COLO668 (cell line): ENCODE results near the gene FJX1.

Experiments used
- DNase-seq: peaks from one replicate; lab custom pipeline; 2025; ENCODE audit not compliant: unreplicated experiment; lab: John Stamatoyannopoulos, UW

FJX1 gene

DNA sequence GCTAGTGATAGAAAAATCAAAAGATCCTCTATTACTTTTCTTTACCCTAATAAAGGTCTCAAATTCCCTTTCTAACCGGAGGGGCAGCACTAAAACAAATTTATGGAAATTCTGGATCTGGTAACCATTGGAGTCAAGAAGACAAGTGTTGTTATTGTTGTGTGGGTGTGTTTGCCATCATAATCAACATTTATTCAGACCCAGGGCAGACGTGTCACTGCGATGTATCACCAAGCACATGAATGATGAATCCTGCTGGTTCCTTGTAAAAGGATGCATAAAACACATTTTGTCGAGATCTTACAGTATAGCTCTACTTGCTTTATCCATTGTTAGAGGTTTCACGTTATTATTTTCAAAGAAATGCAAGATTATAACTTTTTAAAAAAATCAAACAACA, 12.1 kb upstream of the FJX1 start:
- no peak for DNase-seq

DNA sequence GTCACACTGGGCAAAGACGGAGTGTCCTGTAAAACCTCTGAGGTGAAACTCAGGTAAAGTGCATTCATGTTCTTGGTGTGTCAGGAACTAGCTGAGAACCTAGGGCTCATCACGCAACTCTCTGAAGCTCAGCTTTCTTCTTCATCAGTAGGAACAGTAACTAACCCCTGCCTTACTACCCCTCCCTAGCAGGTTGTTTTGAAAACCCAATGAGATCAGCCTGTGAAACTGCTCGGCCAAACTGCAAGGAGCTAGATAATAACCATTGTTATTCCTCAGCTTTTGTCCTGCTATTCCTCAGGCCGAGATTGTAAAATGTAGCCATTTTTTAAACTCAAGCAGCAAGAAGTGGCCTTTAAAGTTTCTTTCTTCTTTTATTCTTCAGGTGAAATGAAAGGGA, 9.8 kb upstream of the FJX1 start:
- no peak for DNase-seq

DNA sequence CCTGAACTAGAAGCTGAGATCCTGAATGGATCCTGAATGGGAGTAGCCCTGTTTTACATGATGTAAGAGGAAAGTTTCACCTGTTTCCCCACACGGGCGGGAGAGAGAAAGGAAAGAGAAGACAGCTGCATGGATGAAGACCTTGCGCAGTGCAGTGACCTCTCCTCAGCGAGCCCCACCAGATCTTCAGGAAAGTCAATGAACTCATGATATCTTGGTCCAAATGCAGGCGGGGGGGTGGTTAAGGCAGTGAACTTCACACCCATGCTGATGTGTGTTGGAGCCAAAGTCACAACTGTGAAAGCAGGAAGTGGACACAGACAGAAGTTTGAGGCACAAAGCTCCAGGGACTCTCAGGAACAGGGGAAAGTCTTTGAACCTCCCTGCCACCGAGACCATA, 8.6 kb upstream of the FJX1 start:
- DNase-seq: no peak

DNA sequence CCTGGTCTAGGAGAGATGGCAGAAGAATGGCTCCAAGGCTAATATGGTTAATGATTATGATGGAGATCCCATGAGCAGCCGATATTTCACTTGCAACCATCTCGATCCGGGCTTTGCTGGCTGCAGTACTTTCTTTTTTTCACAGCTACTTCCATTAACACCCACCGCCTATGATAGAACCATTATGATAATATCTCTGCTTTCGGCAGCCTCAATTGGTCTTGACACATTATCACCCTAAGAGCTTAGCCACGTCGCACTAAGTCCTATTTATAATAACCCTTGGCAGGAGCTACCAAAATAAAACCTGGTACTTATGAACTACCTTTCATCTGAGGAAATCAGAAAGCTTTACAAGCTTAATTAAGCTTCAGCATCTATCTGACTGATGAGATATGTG, 7.6 kb upstream of the FJX1 start:
- DNase-seq: no peak

DNA sequence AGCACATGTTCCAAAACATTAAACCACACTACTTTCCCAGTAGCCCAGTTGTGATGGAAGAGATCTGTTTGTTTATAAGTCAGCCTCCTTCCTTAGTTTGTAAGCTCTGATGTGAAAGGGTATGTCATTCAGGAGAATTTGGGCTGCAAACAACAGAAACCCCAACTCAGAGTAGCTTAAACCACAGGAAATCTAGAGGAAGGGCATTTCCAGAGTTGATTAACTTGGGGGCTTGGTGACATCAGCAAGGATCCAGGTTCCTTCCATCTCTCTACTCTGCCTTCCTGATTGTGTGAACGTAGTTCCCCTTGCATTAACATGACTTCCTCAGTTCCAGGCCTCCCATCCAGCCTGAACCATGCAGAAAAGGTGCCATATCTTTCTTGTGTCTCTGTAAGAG, 6.5 kb upstream of the FJX1 start:
- DNase-seq: no peak

DNA sequence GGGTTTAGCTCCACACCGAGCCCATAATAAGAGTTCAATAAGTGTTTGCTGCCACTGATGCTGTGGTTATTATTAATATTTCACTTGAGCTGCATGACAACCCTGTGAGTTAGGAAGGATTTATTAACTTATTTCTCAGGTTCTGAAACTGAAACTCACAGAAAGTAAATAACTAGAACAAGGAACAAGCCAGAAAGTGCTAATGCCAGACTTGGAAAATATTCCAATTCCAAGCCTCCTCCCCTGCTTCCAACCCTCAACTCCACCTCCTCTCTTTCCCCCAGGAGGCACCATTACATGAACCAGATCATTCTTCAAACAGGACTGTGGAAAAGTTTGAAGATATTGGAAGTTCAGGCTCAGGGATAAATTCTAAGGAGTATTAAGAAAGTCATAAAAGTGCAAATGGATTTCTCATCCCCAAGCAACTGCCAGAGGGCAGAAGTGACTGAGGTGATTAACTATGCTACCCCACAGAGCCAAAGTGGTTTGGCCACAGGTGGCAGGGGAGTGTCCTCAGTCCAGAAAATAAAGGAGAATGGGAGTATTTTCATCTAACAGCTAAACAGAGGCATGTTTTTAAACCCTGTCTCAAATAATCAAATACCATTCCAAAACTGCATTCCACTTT, 3.2 kb upstream of the FJX1 start:
- no peak for DNase-seq

DNA sequence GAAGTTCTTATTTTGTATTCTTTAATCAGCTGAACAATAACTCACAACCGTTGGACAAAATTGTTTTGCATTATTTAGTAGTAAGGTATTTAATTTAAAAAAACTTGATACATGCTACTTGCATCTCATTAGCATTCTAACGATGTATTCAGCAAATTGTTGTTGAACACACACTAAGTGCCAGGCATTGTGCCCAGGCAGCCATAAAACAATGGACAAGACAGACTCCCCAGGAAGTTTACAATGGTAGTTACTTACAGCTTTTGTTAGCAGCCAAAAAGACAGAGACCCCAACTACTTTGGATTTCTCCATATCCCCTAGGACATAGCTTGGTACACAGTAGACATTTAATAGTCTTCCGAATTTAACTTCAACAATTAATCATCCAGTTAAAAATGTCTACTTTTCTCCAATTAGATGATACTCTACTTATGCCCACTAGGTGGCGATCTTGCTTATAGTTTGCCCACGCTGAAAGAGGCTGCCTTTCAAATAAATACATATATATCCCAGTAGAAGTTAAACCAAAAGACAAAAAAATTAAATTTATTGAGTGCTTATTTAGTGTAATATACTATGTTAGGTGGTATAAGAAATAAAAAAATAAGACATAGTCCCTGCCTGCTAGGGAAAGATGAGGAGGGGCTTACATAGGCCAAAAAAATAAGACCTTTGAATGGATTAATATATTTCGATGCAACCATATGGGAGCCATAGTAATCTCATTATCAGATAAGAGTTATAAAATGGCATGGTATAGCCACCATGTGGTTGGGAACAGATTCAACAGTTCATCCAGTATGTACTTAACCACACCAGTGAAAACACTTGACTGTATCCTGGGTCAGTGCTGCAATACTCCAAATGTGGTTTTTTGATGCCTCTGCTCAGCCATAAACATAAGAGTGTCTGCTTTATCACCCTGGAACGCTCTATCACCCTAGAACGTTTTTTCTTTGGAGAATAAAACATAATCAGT, 2.0 kb upstream of the FJX1 start:
- no peak for DNase-seq

DNA sequence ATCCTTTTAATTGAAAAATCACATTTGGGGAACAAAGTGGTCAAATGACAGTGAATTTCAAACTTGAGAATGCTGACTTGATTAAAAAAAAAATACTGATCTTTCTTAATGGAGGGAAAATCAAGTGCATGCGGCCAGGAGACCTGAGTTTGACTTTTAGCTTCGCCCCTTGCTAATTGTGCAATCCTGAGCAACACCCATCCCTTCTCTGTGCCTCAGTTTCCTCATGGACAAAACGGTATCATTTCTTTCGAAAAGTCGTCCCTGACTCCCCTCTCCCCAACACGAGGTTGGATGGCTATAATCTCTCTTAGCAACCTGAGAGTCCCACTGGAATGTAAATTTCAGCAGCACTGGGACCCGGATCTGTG, 959 bp upstream of the FJX1 start:
- DNase-seq: no peak

DNA sequence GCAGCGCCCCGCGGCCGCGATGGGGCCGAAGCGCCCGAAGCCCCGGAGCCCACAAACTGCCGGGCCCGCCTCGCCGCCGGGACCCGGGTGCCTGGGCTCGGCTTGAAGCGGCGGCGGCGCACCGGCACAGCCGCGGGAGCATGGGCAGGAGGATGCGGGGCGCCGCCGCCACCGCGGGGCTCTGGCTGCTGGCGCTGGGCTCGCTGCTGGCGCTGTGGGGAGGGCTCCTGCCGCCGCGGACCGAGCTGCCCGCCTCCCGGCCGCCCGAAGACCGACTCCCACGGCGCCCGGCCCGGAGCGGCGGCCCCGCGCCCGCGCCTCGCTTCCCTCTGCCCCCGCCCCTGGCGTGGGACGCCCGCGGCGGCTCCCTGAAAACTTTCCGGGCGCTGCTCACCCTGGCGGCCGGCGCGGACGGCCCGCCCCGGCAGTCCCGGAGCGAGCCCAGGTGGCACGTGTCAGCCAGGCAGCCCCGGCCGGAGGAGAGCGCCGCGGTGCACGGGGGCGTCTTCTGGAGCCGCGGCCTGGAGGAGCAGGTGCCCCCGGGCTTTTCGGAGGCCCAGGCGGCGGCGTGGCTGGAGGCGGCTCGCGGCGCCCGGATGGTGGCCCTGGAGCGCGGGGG, 346 bp downstream of the FJX1 start:
- peak; percentile 82 for DNase-seq

DNA sequence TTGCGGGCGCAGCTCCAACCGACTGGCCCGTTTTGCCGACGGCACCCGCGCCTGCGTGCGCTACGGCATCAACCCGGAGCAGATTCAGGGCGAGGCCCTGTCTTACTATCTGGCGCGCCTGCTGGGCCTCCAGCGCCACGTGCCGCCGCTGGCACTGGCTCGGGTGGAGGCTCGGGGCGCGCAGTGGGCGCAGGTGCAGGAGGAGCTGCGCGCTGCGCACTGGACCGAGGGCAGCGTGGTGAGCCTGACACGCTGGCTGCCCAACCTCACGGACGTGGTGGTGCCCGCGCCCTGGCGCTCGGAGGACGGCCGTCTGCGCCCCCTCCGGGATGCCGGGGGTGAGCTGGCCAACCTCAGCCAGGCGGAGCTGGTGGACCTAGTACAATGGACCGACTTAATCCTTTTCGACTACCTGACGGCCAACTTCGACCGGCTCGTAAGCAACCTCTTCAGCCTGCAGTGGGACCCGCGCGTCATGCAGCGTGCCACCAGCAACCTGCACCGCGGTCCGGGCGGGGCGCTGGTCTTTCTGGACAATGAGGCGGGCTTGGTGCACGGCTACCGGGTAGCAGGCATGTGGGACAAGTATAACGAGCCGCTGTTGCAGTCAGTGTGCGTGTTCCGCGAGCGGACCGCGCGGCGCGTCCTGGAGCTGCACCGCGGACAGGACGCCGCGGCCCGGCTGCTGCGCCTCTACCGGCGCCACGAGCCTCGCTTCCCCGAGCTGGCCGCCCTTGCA, 1.0 kb downstream of the FJX1 start:
- DNase-seq: peak; percentile 84

DNA sequence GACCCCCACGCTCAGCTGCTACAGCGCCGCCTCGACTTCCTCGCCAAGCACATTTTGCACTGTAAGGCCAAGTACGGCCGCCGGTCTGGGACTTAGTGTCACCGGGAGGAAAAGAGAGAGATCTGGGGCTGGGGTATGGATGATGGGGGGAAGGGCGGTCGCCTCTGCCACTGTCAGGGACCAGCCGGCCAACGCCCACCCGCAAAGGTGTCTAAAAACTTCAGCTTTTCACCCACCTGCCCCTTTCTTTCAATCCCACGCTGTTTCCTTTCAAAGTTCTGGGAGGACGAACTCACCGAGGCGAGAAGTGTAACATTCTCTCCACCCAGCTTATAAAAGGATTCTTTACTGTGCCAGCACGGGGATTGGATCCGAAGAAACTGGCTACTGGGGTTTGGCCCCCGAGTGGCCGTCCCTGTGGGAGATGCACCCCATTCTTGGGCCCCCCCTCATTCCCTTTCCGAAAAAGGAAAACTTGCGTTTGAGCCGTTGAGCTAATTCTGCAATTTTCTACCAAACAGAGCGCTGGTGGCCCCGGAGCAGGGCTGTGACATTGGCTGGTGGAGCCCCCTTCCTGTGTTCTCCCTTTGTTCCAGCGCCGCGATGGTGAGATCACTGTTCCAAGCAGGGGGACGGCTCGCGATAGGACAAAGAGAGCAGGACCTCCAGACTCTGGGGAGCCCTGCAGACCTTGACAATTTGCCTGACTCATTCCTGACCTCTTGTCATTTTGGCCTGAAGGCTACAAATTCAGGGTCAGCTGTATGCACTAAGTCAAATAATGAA, 1.8 kb downstream of the FJX1 start:
- peak; percentile 68 for DNase-seq

DNA sequence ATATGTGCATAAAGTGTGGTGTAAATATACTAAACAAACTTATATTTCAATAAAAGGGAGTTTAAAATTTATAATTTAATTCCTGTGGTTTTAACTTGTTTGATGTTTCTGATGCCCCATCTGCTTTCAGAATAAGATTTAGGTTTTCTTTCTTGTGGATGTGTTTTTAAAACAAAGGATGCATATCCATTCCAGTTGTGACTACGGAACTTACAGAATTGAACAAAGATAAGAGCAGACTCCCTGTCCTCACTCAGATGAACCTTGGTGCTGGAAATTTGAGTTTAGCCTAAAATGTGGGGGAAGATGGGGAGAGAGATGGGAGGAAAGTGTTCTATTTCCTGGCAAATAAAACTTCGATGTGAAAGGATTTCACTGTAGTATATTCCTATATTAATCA, 2.5 kb downstream of the FJX1 start:
- DNase-seq: no peak

DNA sequence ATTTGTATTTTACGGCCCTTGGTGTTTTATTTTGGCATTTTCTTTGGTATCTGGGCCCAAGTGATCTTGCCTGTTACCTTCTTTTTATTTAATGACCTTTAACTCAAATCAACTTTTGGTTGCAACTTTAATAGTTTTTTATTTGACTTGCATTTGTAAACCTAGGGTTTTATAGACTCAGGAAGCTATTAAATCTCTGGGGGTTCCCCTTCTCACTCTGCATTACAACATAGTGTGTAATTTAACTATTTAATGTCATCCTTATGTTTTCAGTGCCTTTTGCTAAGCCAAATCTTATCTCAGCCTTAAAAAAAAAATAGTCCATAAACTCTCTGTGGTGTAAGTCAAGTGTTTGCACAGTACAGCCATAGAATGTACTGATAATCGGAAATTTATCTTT, 3.4 kb downstream of the FJX1 start:
- DNase-seq: no peak

DNA sequence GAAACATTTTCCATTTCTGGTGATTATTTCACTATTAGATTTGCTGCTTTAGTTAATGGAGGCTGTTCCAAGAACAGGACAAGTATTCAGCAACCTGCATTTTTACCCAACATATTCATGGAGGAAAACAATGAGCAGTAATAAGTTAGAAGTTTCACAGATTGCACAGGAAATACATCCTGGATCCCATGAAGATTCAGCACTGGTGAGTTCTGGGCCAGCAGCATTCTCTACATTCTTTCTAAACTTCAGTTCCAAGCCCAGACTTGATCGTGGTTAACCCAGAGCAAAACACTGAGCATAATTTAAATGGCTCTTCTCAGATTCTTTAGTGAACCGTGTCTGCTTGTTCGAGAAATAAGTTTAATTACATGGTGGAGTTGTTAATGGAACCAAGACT, 3.8 kb downstream of the FJX1 start:
- no peak for DNase-seq

DNA sequence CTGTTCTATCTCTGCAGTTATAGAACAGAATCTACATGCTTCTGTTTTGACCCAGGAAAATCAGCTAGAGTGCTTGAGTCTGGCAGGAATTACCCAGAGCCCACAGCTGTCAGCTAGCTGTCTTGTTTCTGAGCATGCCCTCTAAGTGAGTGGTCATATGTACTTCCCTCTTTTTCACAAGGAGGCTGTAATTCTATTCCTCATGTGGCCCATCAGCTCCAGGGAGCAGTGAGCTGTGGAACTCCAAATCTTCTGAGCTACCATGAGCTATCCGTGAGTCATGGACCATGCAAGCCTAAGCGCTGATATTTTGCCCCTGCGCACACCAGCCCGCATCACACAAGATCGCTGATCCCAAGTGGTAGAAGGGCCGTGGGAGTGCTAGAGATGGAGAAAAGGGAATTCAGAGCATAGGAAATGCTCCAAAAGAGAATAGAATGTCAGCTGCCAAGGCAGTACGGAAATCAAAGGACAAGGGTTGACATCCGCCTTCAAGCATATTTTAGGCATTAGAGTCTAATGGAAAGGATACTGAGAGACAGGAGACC, 5.4 kb downstream of the FJX1 start:
- no peak for DNase-seq

DNA sequence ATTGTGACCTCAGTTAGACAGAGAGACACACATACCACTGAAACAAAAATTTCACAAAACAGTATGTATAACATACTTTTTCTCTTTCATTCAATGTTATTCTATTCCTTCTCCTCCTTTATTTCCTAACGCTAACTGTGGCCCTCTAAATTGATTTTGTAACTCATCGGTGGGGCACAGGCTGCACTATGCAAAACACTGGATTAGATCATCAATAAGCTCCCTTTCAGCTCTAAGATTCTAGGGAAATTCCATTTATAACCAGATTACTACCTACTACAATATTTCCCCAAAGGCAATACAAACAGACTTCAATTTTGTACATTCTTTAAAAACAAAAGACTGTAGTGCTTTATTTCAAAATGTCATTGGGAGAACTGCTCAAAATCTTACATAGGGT, 6.1 kb downstream of the FJX1 start:
- DNase-seq: no peak

DNA sequence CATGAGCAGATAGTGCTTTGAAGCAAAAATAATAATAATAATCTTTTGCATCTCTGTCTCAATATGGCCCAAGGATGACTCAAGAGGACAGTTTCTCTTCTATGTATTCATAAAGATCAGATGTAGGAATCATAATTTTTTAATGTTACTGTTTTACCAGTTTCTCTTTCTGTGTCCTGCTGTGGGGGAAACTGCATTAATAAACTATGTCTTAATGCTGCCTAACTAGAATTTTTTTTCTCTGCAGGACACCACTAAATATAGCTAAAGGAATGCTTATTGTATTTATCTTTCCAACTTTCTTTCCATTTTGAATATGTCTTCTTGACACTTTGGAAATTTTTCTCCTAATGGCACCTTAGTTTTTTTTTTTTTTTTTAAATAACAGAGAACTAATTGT, 6.5 kb downstream of the FJX1 start:
- DNase-seq: no peak

DNA sequence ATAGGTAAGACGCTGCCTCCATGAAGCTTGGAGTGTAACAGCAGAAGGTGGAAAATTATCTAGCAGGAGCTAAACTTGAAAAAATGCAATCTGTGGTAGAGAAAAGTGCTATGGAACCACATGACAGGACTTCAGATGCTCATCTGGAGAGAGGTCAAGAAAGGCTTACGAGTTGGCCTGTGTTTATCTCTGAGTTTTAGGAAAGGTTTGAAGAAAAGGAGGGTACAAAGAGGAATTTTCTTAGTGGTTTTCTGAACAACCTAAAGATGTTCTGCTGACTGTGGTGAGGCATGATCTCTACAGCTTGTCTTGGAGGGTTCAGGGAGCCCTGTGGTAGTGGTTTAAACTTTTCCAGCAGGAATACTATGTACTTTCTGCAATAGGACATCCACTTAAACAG, 8.2 kb downstream of the FJX1 start:
- DNase-seq: no peak

DNA sequence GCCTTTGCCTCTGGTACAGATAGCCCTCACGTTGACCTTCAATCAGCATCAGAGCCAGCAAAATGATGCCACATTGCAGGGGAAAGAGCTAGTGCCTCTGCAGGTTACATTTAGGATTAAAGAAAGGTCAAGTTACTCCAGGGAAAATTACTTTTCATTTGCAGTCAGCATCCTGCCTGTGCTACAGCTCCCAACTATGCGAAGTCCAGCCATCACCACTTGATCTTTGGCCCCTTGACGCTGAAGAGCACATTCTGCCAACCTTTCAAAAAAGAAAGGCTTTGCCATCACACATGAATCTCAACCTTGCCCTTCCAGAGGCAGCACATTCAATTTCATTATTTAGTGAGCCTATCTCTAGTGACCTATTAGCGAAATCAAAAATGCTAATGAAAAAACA, 11.3 kb downstream of the FJX1 start:
- DNase-seq: no peak

DNA sequence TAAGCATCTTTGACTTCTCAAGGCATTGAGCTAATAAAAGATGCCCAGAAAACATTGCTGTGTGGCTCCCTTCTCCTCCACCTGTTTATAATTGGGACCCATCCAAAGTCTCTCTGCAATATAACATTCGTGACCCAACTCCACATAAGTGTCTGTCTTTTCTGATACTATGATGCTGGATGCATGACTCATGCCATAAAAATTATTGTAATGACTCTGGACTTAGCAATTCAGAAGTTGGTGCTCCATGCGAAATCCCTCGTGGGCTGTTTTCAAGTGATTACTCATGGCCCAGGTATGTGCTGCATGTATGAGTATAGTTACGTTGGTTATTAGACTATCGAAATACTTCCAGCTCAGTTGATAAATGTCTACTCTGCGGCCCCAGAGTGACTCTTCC, 11.7 kb downstream of the FJX1 start:
- no peak for DNase-seq
